ENCODE measurements around the gene ANTKMT. TPM values are rescaled to one million over a fixed set of nuclear protein-coding genes. Genes with fewer than 3 reads are reported as not detected.
A peak's percentile ranks its signal among the peaks of the same experiment; 100 is the strongest.

Gene ANTKMT
- total RNA-seq, 1 donor from 2014 or later = 58.0 TPM

- Mint-ChIP-seq H3K9me3 (no peaks in the 10 kb centered on the region), H3K27ac (peak overlapping the region; percentile 35), H3K36me3 (ENCODE audit: low read depth) (peaks cover 3% of the 10 kb centered on the region), H3K27me3 (no peaks in the 10 kb centered on the region), H3K4me1 (peaks cover 16% of the 10 kb centered on the region), H3K4me3 (peak overlapping the region; percentile 60)
- no peak for TF ChIP-seq CTCF (IDR thresholded peaks at IDR 0.05)
- CTCF ChIA-PET = interaction anchor here (0.9 to 2.3 kb wide), 4 partner anchors 10 to 66 kb away, joined by 3 to 12 read pairs (median 8); partner anchors contain the start of genes CHTF18, CIAO3 and RPUSD1
- POLR2A ChIA-PET = interaction anchor here (0.6 to 4.4 kb wide), 12 partner anchors 8 to 339 kb away, joined by 3 to 34 read pairs (median 6); partner anchors contain the start of genes CHTF18, CIAO3, JMJD8 and RHOT2
- ATAC-seq (ENCODE audit: low read depth) (no peak), DNase-seq (no peak)
- intact Hi-C loops (cut with micrococcal nuclease) = loop anchor here (2.0 to 5.0 kb wide), 3 partner anchors 37 to 250 kb away; partner anchors contain the start of genes JMJD8 and LMF1
Measured at GRCh38 chr16:721765-722540, 1.0 kb downstream of the ANTKMT start.

- DNase-seq (no peak), ATAC-seq (ENCODE audit: low read depth) (no peak)
- TF ChIP-seq CTCF (IDR thresholded peaks at IDR 0.05) = no peak
- Mint-ChIP-seq H3K4me3 (no peak overlapping the region), H3K4me1 (peaks cover 16% of the 10 kb centered on the region), H3K27me3 (no peaks in the 10 kb centered on the region), H3K27ac (no peak overlapping the region), H3K36me3 (ENCODE audit: low read depth) (peaks cover 3% of the 10 kb centered on the region), H3K9me3 (no peaks in the 10 kb centered on the region)
- intact Hi-C loops (cut with micrococcal nuclease) = loop anchor here (5.0 kb wide), 2 partner anchors 84 to 249 kb away; partner anchors contain the start of gene LMF1
- ChIA-PET CTCF (interaction anchor here (0.9 to 2.3 kb wide), 2 partner anchors 11 to 18 kb away, joined by 3 to 12 read pairs; partner anchors contain the start of gene CIAO3), POLR2A (interaction anchor here (1.3 to 4.4 kb wide), 4 partner anchors 14 to 39 kb away, joined by 3 to 34 read pairs (median 18); partner anchors contain the start of genes JMJD8 and WDR24)
Measured at GRCh38 chr16:722835-723633, 2.1 kb downstream of the ANTKMT start.

- no peaks in the 10 kb centered on the region for H3K27me3 Mint-ChIP-seq
- H3K36me3 Mint-ChIP-seq (ENCODE audit: low read depth) = peaks cover 3% of the 10 kb centered on the region
- CTCF ChIA-PET = no interaction called here
- no peak for TF ChIP-seq CTCF (IDR thresholded peaks at IDR 0.05)
- no peak overlapping the region for H3K27ac Mint-ChIP-seq
- peaks cover 16% of the 10 kb centered on the region for H3K4me1 Mint-ChIP-seq
- H3K4me3 Mint-ChIP-seq = no peak overlapping the region
- intact Hi-C loops (cut with micrococcal nuclease) = loop anchor here (5.0 kb wide), 2 partner anchors 84 to 249 kb away; partner anchors contain the start of gene LMF1
- POLR2A ChIA-PET = interaction anchor here (1.3 to 4.4 kb wide), 2 partner anchors 13 to 16 kb away, joined by 3 to 31 read pairs; no protein-coding TSS in a partner anchor
- no peaks in the 10 kb centered on the region for H3K9me3 Mint-ChIP-seq
- no peak for DNase-seq
- ATAC-seq (ENCODE audit: low read depth) = no peak
Measured at GRCh38 chr16:723695-724094, 2.7 kb downstream of the ANTKMT start.

- intact Hi-C loops (cut with micrococcal nuclease) = loop anchor here (5.0 kb wide), 2 partner anchors 83 to 248 kb away; partner anchors contain the start of gene LMF1
- no peak for ATAC-seq (ENCODE audit: low read depth)
- H3K4me3 Mint-ChIP-seq = no peak overlapping the region
- H3K36me3 Mint-ChIP-seq (ENCODE audit: low read depth) = peaks cover 3% of the 10 kb centered on the region
- H3K4me1 Mint-ChIP-seq = peaks cover 12% of the 10 kb centered on the region
- no peak for TF ChIP-seq CTCF (IDR thresholded peaks at IDR 0.05)
- no peak overlapping the region for H3K27ac Mint-ChIP-seq
- ChIA-PET CTCF (no interaction called here), POLR2A (interaction anchor here (0.6 to 1.3 kb wide), 4 partner anchors 10 to 48 kb away, joined by 3 to 4 read pairs (median 3); partner anchors contain the start of gene METRN)
- H3K27me3 Mint-ChIP-seq = no peaks in the 10 kb centered on the region
- H3K9me3 Mint-ChIP-seq = no peaks in the 10 kb centered on the region
- no peak for DNase-seq
Measured at GRCh38 chr16:724188-725040, 3.5 kb downstream of the ANTKMT start.

Data from activated B cell treated with CpG ODN at 0.5 μM for 24 hours (primary cell).